ENCODE measurements around the gene MON2. TPM values are rescaled to one million over a fixed set of nuclear protein-coding genes. Genes with fewer than 3 reads are reported as not detected.

MON2 gene
- total RNA-seq, 1 donor from 2014 or later = 62.3 TPM

- H3K9me3 Mint-ChIP-seq = no peaks in the 10 kb centered on the region
- DNase-seq (ENCODE audit: low spot score) = no peak
- no peak overlapping the region for H3K4me2 ChIP-seq
Observed at GRCh38 chr12:62530596-62530995, 64.0 kb downstream of the MON2 start.

GRCh38 chr12:62532333-62532732 lies 65.7 kb downstream of the MON2 start:
- no peak overlapping the region for H3K27ac ChIP-seq
- peaks cover 21% of the 10 kb centered on the region for H3K36me3 Mint-ChIP-seq
- no peaks in the 10 kb centered on the region for H3K27me3 Mint-ChIP-seq (ENCODE audit: insufficient read depth, low read depth)
- no peak for TF ChIP-seq CTCF (IDR thresholded peaks at IDR 0.05)
- no peak for TF ChIP-seq EZH2 (IDR thresholded peaks at IDR 0.05)
- TF ChIP-seq EZH2phosphoT487 (IDR thresholded peaks at IDR 0.05) = no peak
- H3K4me2 ChIP-seq = no peak overlapping the region
- H3K27me3 ChIP-seq = no peaks in the 10 kb centered on the region
- no peak for DNase-seq (ENCODE audit: low spot score)
- no peaks in the 10 kb centered on the region for H3K9me3 Mint-ChIP-seq
- no peak overlapping the region for H3K9ac ChIP-seq
- H3K4me3 Mint-ChIP-seq = no peak overlapping the region
- no peaks in the 10 kb centered on the region for H3K79me2 ChIP-seq (ENCODE audit: low read depth)
- no peaks in the 10 kb centered on the region for H3K4me1 Mint-ChIP-seq
- no peak overlapping the region for H3K4me3 ChIP-seq
- no peak overlapping the region for H2AFZ ChIP-seq (replicated peaks)
- H3K9me3 ChIP-seq (ENCODE audit: low read depth) = no peaks in the 10 kb centered on the region
- no peak overlapping the region for H3K27ac Mint-ChIP-seq
- peaks cover 10% of the 10 kb centered on the region for H3K36me3 ChIP-seq
- peaks cover 5% of the 10 kb centered on the region for H3F3A ChIP-seq (ENCODE audit: low read depth)
- H4K20me1 ChIP-seq (ENCODE audit: low read depth) = no peaks in the 10 kb centered on the region
- H3K4me1 ChIP-seq = no peaks in the 10 kb centered on the region

More at GRCh38 chr12:62530596-62530995, 64.0 kb downstream of the MON2 start:
- TF ChIP-seq EZH2phosphoT487 (IDR thresholded peaks at IDR 0.05) (no peak), CTCF (IDR thresholded peaks at IDR 0.05) (no peak), EZH2 (IDR thresholded peaks at IDR 0.05) (no peak)
- H3K27ac Mint-ChIP-seq = no peak overlapping the region
- Histone ChIP-seq H3K4me3 (no peak overlapping the region), H3K9ac (no peak overlapping the region), H3F3A (ENCODE audit: low read depth) (no peaks in the 10 kb centered on the region), H3K27me3 (no peaks in the 10 kb centered on the region), H3K79me2 (ENCODE audit: low read depth) (no peaks in the 10 kb centered on the region), H3K27ac (no peak overlapping the region), H3K4me1 (no peaks in the 10 kb centered on the region), H3K9me3 (ENCODE audit: low read depth) (no peaks in the 10 kb centered on the region), H2AFZ (replicated peaks) (no peak overlapping the region), H3K36me3 (peaks cover 20% of the 10 kb centered on the region), H4K20me1 (ENCODE audit: low read depth) (no peaks in the 10 kb centered on the region)
- peaks cover 19% of the 10 kb centered on the region for H3K36me3 Mint-ChIP-seq
- H3K4me1 Mint-ChIP-seq = no peaks in the 10 kb centered on the region
- no peak overlapping the region for H3K4me3 Mint-ChIP-seq
- no peaks in the 10 kb centered on the region for H3K27me3 Mint-ChIP-seq (ENCODE audit: insufficient read depth, low read depth)

- no peaks in the 10 kb centered on the region for H3K27me3 ChIP-seq
- no peak overlapping the region for H3K9ac ChIP-seq
- Mint-ChIP-seq H3K4me3 (no peak overlapping the region), H3K27ac (no peak overlapping the region), H3K27me3 (ENCODE audit: insufficient read depth, low read depth) (no peaks in the 10 kb centered on the region), H3K4me1 (no peaks in the 10 kb centered on the region), H3K9me3 (no peaks in the 10 kb centered on the region), H3K36me3 (peaks cover 24% of the 10 kb centered on the region)
- H3K4me1 ChIP-seq = no peaks in the 10 kb centered on the region
- H3K4me3 ChIP-seq = no peak overlapping the region
- H3K36me3 ChIP-seq = peaks cover 12% of the 10 kb centered on the region
- no peak overlapping the region for H3K4me2 ChIP-seq
- DNase-seq (ENCODE audit: low spot score) = no peak
- H3F3A ChIP-seq (ENCODE audit: low read depth) = peaks cover 5% of the 10 kb centered on the region
- H4K20me1 ChIP-seq (ENCODE audit: low read depth) = no peaks in the 10 kb centered on the region
- no peak overlapping the region for H2AFZ ChIP-seq (replicated peaks)
- H3K9me3 ChIP-seq (ENCODE audit: low read depth) = no peaks in the 10 kb centered on the region
- H3K79me2 ChIP-seq (ENCODE audit: low read depth) = no peaks in the 10 kb centered on the region
- H3K27ac ChIP-seq = no peak overlapping the region
- TF ChIP-seq EZH2 (IDR thresholded peaks at IDR 0.05) (no peak), EZH2phosphoT487 (IDR thresholded peaks at IDR 0.05) (no peak), CTCF (IDR thresholded peaks at IDR 0.05) (no peak)
Observed at GRCh38 chr12:62533087-62533754, 66.6 kb downstream of the MON2 start.

Measured in neural progenitor cell (in vitro differentiated cells).